ENCODE data around the gene SDK2. TPM values are rescaled to one million over a fixed set of nuclear protein-coding genes. Genes with fewer than 3 reads are reported as not detected.

Gene SDK2
- total RNA-seq, 2 donors from 2014 or later, result 16.5 to 26.3 TPM

DNA sequence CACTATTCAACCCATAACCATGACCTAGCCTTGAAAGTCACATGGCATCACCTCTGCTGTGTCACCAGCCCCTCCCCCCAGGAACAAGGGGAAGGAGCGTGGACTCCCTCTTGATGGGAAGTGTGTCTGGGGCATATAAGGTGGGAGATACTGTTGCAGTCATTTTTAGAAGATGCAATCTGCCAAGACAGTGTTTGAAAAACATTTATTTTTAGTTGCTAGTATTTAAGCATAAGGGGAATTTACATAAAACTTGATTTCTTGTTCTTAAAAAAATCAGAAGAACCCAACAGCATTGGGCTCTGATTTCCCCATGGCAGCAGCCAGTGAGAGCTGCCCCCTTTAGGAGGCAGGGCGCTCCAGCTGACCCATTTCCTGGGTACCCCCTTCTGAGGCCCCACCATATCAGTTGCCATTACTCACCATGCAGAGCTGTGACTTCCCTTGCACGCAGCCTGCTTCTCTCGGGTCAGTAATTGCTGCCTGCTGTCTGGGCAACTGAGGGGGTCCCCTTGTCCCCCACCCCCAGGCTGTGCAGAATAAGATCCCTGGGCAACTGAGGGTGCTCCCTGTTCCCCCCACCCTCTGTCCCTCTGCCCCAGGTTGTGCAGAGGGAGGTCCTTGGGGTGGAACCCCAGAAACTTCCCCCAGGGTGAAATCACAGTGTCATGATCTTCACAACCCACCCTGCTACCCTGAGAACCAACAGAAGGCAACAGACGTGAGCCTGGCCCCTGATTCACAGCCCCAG, 320.7 kb downstream of the SDK2 start:
- Histone ChIP-seq H3K4me1 (replicated peaks) (no peaks in the 10 kb centered on the region), H3K27ac (no peak overlapping the region), H3K9me3 (no peaks in the 10 kb centered on the region), H3K27me3 (replicated peaks; ENCODE audit: insufficient read depth) (no peaks in the 10 kb centered on the region), H3K36me3 (no peaks in the 10 kb centered on the region), H3K4me3 (no peak overlapping the region)
- TF ChIP-seq POLR2A (IDR thresholded peaks at IDR 0.05) (no peak), POLR2AphosphoS5 (IDR thresholded peaks at IDR 0.05) (no peak)
- TF ChIP-seq, protein P1, sequence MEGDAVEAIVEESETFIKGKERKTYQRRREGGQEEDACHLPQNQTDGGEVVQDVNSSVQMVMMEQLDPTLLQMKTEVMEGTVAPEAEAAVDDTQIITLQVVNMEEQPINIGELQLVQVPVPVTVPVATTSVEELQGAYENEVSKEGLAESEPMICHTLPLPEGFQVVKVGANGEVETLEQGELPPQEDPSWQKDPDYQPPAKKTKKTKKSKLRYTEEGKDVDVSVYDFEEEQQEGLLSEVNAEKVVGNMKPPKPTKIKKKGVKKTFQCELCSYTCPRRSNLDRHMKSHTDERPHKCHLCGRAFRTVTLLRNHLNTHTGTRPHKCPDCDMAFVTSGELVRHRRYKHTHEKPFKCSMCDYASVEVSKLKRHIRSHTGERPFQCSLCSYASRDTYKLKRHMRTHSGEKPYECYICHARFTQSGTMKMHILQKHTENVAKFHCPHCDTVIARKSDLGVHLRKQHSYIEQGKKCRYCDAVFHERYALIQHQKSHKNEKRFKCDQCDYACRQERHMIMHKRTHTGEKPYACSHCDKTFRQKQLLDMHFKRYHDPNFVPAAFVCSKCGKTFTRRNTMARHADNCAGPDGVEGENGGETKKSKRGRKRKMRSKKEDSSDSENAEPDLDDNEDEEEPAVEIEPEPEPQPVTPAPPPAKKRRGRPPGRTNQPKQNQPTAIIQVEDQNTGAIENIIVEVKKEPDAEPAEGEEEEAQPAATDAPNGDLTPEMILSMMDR (IDR thresholded peaks at IDR 0.05), result no peak
- no peak for DNase-seq (ENCODE audit: low spot score)
- WGBS, result 46% methylated on average over 5 of the region's 5 CpGs
- intact Hi-C loops (cut with DNase I), result loop anchor here (5.0 kb wide), 1 partner anchor 34 kb away; no protein-coding TSS in a partner anchor

DNA sequence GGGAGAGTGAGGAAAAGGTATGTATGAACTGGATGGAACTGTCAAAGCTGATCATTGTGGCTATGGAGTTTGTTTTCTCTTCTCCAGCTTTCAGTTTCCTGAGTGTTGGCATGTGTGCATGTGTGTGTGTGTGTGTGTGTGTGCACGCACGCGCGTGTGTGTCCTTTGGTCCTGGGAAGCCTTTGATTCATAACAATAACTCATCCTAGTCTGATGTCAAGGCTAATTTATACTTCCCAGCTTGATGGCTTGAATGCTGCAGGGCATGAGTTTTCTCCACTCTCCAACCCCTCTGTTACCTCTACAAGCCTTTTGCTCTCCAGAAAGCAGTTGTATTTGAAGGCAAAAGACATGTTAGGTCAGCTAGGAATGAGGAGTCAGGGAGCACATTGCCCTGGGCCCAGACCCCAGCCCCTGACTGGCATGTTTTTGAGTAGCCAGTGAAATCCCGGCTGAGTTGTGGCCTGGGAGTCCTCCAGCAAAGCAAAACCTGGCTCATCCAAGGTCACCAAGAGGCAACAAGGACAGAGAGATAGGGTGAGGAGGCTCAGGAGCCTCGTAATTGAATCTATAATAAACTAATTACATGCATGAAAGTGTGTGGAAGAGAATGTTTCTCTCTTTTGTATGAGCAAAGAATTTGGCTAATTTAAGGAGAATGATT, 323.5 kb downstream of the SDK2 start:
- Histone ChIP-seq H3K4me3 (no peak overlapping the region), H3K27me3 (replicated peaks; ENCODE audit: insufficient read depth) (no peaks in the 10 kb centered on the region), H3K4me1 (replicated peaks) (no peaks in the 10 kb centered on the region), H3K36me3 (no peaks in the 10 kb centered on the region), H3K27ac (no peak overlapping the region), H3K9me3 (no peaks in the 10 kb centered on the region)
- DNase-seq (ENCODE audit: low spot score), result no peak
- intact Hi-C loops (cut with DNase I), result loop anchor here (5.0 kb wide), 1 partner anchor 37 kb away; no protein-coding TSS in a partner anchor
- 72% methylated on average over 6 of the region's 6 CpGs for WGBS
- TF ChIP-seq, protein P1 (IDR thresholded peaks at IDR 0.05), result no peak
- TF ChIP-seq POLR2AphosphoS5 (IDR thresholded peaks at IDR 0.05) (no peak), POLR2A (IDR thresholded peaks at IDR 0.05) (no peak)

DNA sequence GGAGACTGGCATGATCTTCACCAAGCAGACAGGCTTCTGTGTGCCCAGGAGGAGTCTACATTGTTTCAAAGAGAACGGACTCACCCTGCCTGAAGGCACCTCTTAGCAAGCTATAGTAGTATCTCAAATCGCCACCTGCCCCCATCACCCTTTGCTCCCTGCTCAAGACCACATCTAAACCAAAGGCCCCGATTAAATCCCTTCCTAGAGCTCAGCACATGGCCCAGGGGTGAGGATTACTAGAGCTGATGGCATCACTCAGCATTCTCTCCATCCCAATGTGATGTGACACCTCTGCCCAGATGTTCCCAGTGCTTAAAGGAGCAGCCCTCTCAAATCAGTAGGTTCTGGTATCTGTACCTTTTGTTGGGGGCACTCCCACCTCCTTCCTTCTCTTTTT, 324.5 kb downstream of the SDK2 start:
- no peaks in the 10 kb centered on the region for H3K4me1 ChIP-seq (replicated peaks)
- H3K36me3 ChIP-seq, result no peaks in the 10 kb centered on the region
- H3K27ac ChIP-seq, result no peak overlapping the region
- intact Hi-C loops (cut with DNase I), result loop anchor here (5.0 to 10.0 kb wide), 2 partner anchors 38 to 65 kb away; no protein-coding TSS in a partner anchor
- H3K9me3 ChIP-seq, result no peaks in the 10 kb centered on the region
- no peak overlapping the region for H3K4me3 ChIP-seq
- H3K27me3 ChIP-seq (replicated peaks; ENCODE audit: insufficient read depth), result no peaks in the 10 kb centered on the region
- TF ChIP-seq, protein P1 (IDR thresholded peaks at IDR 0.05), result no peak
- TF ChIP-seq POLR2AphosphoS5 (IDR thresholded peaks at IDR 0.05) (no peak), POLR2A (IDR thresholded peaks at IDR 0.05) (no peak)
- no peak for DNase-seq (ENCODE audit: low spot score)
- 73% methylated on average over 3 of the region's 3 CpGs for WGBS

DNA sequence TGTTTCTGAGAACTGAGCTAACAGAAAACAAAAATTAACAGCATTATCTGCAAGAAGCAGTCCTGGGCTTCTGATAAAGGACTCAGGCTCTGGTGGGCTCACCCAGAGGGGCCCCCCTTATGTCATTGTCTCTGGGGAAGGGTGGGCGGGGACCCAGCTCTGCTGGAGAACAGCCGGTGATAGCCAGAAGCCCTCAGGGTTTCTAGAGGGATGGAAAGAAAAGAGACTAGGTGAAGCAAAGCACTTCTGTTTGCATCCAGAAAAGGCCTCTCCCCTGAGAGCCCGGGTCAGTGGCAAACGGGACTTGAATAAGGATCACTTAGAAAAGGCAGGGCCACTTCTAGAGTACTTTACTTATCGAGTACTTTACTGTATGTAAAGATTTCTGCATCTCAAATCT, 325.4 kb downstream of the SDK2 start:
- Histone ChIP-seq H3K36me3 (no peaks in the 10 kb centered on the region), H3K9me3 (no peaks in the 10 kb centered on the region), H3K27me3 (replicated peaks; ENCODE audit: insufficient read depth) (no peaks in the 10 kb centered on the region), H3K4me1 (replicated peaks) (no peaks in the 10 kb centered on the region), H3K27ac (no peak overlapping the region), H3K4me3 (no peak overlapping the region)
- TF ChIP-seq POLR2AphosphoS5 (IDR thresholded peaks at IDR 0.05), result no peak
- TF ChIP-seq, protein P1 (IDR thresholded peaks at IDR 0.05), result no peak
- no peak for TF ChIP-seq POLR2A (IDR thresholded peaks at IDR 0.05)
- no peak for DNase-seq (ENCODE audit: low spot score)
- 55% methylated on average over 5 of the region's 5 CpGs for WGBS
- intact Hi-C loops (cut with DNase I), result loop anchor here (10.0 kb wide), 1 partner anchor 64 kb away; no protein-coding TSS in a partner anchor

Measured in prostate gland (tissue), 2 donors.